Measurements from ENCODE around the gene ARG2.

DNA sequence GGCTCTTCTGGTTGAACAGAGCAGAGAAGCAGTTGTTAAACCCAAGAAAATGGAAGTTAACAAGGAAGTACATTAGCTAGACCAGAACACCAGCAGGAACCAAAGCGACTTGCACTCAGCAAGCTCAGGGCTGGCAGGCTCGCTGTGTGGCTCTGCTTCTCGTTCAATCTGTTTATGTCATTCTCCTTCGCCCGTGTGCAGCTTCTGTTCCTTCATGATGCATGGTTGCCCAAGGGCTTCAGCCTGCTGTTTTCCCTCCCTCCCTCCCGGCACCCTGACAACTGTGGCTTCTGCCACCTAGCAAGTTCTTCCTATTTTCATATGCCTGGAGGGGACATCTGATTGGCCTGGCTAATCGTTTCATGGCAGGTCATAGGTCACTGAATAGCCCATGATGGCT is 44.9 kb upstream of the ARG2 start:
- no peak for TF ChIP-seq CTCF (IDR thresholded peaks at IDR 0.05)
- TF ChIP-seq POLR2A (IDR thresholded peaks at IDR 0.05), result no peak

Measured in uterus (tissue), 2 donors.